HG03039 (cell line): ENCODE results near the gene IGHMBP2.

Experiments
- ATAC-seq: cut with Tn5 transposase; IDR thresholded peaks from one replicate; pipeline ENCODE4 v1.9.1; 2021; ENCODE audit warnings: mild to moderate bottlenecking, moderate library complexity; ENCODE audit not compliant: unreplicated experiment

The IGHMBP2 gene

DNA sequence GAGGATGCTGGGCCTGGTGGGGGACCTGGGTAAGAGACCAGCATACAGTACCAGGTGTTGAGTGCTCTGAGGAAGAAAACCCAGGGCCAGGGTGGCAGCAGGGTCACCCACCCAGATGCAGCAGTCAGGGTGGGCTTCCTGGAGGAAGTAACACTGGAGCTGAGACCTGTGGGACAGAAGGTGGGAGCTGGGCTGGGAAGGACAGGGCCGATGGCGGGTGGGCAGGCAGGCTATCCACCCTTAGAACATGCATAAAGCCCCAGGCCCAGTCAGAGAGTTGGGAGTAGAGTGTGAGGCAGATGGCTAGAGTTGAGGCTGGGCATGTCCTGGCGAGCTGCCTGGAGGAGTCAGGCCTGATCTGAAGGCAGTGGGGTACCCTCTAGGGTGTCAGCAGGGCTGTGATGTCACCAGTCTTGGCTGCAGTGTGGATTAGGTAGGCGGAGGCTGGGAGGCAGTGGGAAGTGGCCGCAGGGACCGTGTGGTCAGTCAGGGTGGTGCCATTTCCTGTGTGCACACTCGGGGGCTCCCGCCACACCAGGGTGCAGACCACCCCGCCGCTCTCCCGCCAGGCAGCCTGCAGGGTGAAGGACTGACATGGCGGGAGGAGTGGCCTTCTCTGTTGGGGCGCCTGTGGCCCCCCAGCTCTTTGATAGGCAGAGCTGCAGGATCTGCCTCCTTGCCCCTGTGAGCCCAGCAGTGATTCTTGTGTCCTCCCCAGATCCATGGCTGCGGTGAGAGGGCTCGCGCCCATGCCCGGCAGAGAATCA, 35.3 kb downstream of the IGHMBP2 start:
- no peak for ATAC-seq

DNA sequence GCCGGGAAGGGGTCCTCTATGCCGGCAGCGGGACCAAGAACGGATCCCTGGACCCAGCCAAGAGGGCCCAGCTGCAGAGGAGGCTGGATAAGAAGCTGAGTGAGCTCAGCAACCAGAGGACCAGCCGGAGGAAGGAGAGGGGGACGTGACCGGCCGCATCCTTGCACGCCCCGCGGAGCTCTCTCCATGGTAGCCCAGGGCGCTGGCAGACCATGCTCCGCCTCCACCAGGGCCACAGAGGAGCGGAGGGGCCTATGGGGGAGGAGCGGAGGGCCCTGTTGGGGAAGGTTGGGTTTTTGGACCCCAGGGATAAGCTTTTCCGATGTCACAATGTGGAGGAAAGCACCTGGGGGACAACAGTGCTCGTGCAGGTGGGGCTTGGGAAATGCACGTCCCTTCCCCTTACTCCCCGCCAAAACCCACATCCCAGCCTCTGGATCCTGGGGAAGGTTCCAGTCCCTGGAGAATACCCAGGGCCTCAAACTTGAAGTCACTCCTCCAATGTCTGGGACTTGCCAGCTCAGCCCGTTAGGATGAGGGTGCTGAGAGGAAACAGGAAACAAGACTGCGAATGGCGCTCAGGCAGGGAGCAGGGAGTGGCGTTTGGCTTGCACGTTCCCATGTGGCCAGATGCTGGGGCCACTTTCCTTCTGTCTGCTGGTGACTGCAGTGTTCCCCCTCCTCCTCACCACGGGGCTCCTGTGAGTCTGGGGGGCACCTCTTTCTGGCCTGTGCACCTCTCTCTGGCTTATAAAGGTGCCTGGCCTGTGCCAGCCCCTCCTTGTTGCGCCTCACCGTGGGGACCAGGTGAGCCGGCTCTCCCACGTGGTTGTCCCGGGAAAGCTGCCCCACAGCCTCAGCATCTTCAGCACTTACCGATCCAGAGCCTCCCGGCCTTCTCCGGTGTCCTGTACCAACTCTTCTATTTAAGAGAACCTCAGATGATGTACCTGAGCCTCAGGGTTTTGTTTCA, 36.2 kb downstream of the IGHMBP2 start:
- no peak for ATAC-seq

DNA sequence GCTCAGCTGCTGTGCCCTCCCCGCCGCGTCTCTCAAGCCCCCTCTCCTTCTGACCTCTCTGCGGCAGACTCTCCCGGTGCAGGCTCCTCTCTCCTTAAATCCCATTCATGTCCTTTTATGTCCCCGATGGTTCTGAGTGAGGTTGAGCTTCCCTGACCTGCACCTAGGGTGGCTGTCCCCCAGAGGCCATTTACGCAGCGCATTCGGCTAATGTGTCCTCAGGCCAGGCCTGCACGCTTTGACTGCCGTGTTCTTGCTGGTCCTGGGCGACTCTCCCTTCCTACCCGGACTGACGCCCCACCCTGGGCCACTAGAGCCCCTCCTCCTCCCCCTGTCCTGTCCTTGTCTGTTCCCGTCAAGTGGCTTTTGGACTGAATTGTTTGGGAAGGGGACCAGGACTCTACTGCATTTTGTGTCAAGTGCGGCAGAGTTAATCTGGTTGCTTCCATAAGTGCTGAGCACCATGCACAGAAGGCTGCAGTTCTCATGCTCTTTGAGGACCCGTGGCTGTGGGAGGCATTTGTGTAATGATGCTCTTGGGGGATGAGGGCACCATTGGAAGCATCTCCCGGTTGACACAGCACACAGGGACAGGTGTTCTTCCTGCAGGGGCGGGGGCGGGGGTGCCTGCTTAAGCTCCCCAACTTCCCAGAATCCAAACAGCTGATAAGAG, 37.1 kb downstream of the IGHMBP2 start:
- ATAC-seq = no peak

DNA sequence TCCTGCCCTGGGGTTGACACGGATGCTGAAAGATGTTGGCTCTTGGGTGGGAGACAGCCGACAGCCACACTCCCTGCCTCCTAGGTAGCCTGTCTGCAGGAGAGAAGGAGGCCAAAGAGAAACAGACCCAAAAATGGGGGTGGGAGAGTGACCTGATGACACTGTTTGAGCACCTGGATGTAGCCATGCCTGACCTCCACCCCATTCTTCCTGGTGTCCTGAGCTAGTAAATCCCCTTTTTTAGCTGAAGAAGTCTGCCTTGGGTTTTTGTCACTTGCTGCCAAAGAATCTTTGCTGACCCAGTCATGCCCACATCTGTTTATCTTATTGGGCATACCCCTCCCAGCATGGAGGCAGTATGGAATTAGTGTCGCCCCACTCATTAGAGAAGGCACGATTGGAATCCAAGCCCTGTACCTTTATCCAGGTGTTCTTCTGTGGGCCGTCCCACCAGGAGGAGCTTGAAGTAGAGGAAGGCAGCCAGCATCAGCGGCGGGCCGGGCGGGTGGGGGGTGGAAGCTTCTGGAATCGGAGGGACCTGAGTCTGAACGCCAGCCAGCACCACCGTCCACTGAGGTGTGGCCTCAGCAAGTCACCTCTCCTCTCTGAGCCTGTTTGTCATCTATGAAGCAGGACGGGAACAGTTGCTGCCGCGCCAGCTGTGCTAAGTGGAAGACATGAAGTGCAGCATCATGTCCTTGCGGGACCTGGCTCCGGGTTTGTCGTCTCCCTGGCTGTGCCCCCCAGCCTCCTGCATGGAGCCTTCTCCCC, 37.8 kb downstream of the IGHMBP2 start:
- no peak for ATAC-seq

DNA sequence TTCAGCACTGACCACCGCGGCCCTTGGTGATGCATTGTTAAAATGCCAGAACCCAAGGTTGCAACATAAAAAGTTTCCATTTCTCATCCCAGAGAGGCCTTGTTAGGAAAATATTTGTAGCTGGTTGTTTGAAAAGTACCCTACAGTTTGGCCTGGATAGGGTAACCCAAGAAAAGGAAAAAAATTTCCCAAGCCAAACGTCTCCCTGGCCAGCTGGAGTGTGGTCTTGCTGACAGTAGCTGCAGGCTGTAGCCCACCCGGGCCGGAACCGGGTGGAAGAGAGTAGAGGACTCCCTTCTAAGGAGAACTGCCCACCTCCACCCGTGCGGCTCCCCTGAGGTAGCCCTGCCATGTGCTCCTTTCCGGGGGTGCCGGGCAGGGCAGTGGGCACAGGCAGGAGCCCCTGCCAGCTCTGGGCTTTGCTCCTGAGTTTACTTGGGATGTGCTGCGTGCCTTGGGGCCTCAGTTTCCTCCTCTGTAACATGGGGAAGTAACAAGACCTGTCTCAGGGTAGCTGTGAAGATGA, 38.5 kb downstream of the IGHMBP2 start:
- ATAC-seq = no peak

DNA sequence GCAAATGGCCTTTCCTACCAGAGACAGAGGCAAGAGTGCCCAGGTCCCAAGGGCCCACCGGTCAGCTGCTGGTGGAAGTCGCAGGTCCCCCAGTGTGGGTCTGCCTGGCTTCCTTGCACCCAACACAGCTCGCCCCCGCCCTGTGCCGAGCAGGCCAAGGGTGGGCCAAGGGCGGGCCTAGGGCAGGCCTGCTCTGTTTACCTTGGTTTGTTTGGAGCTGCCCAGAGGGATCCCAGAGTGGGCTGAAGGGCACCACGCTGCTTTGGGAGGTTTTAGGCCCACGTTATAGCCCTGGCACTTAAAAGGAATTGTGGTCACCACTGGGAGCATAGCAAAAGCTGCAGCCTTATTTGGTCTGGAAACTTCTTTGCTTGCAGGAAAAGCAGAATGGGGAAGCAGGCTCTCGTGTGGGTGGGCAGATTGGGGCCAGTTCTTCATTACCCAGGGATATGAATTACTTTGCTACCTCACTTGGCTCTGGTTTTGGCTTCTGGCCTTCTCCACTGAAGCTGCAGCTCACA, 39.1 kb downstream of the IGHMBP2 start:
- no peak for ATAC-seq

DNA sequence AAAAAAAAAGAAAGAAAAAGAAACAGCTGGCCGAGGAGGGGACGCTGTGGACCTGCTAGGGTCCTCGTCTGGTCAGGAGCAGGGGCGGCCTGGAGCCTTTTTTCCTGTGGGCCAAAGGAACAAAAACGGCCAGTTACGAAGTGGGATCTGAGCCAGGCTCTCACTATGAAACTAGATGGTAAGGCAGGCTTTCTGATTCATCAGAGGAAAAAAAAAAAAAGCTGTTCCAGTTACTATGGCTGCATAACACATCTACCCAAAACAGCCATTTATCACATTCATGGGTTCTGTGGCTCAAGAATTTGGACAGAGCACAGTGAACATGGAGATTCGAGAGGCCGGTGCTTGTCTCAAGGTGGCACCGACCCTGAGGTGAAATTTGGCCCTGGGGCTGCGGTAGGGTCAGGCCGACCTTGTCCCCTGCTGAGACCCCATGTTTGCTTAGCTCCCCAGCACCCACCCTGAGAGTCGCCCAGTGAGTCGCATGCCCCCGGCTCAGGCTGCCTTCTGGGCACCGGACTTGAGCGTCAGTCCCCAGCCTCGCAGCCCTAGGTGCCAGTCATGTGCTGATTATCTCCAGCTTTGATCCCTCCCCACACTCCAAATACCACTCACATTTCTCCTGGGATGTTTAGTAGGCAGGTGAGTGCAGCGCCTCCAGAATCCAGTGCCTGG, 42.9 kb downstream of the IGHMBP2 start:
- ATAC-seq = no peak

DNA sequence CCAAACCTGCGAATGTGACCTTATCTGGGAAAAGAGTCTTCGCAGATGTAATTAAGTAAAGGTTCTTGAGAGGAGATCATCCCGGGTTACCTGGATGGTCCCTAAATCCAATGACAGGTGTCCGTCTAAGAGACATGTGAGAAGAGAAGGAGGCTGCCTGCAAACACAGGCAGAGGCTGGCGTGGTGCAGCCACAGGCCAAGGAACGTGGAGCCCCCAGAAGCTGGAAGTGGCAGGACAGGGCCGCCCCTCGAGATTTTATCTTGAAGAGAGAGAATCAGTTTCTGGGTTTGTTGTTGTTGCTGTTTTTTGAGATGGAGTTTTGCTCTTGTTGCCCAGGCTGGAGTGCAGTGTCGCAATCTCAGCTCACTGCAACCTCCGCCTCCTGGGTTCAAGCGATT, 43.5 kb downstream of the IGHMBP2 start:
- no peak for ATAC-seq

DNA sequence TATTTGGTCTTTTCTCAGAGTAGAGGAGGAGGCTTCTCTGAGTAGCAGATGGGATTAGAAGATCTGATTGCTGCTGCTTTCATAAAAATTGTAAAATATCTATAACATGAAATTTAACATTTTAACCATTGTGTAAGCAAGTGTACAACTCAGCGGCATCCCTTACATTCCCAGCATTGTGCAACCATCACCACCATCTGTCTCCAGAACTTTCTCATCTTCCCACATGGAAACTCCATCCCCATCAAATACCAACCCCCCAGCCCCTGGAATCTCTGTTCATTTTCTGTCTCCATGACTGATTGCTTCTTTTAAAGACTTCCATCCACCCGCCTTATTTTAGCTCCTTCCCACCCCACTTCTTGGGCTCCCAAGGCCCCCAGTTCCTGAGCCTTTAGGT, 44.8 kb downstream of the IGHMBP2 start:
- no peak for ATAC-seq

DNA sequence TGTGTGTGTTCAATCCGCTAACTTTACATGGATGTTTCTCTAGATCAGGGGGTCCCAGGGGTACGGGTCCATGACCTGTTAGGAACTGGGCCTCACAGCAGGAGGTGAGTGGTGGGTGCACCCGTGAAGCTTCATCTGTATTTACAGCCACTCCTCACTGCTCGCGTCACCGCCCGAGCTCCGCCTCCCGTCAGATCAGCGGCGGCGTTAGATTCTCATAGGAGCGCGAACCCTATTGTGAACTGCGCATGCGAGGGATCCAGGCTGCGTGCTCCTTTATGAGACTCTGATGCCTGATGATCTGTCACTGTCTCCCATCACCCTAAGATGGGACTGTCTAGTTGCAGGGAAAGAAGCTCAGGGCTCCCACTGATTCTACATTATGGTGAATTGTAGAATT, 45.2 kb downstream of the IGHMBP2 start:
- no peak for ATAC-seq

DNA sequence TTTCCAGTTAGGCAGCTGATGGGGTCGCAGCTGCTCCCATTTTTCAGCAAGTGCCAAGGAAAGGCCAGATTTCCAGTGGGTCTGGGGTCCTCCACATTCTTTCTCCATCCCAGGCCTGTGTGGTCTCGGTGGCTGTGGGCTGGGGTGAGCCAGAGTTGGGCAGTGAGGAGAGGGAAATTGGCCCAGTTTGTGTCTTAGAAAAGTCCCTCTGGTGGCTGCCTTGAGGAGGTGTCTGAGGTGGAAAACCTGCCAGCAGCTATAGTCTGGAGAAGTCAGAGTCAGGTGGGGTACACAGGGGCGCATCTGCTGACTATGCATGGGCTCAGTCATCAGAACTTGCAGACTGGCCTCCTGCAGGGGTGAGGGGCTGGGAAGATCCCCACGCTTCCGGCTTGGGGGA, 46.6 kb downstream of the IGHMBP2 start:
- no peak for ATAC-seq

DNA sequence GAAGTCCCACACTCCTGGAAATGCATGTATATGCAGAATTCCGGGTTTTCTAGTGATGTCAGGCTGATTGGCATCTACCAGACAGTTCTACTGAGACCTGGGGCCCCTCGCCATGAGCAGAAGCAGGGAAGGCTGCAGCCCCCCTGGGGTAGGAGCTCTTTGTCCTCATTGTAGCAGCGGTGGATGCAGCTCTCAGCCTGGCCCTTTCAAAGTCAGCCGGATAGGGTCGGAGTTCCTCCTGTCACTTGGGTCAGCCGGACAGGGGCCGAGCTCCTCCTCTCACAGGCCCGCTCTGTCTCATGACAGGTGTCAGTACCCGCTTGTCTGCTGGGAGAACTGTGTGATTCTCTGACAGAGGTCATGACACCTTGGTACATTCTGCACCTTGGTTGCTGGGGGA, 47.1 kb downstream of the IGHMBP2 start:
- ATAC-seq = no peak

DNA sequence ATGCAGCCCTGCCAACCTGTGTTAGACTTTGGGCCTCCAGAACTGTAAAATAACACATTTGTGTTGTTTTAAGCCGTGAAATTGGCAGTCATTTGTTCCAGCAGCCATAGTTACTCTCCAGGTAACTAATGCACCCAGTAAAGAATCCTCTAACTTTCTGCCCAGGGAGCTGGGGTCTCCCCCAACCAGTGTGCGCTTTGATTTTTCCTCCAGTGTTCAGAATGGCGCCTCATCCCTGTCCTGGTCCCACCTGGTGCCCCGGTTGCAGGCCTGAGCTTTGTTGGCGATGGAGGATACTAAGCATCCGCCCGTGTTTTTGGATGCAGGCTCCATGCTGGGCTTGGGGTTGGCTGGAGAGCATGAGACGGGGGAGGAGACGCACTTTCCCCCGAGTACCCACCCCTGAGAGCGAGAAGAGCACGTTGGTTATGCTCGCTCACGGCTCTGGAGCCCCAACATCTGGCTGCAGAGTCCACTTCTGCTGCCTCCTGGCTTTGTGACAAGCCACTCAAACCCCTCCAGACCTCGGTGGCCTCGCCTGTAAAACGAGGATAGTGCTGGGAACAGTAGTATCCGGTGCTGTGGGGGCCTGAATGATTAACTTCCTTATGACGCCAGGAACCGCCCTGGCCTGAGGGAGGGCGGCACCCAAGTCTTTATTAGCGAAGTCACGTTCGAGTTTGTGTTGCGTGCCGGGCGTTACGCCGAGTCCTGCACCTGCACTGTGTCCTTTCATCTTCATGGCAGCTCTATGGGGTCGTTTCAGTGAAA, 51.3 kb downstream of the IGHMBP2 start:
- ATAC-seq = no peak

DNA sequence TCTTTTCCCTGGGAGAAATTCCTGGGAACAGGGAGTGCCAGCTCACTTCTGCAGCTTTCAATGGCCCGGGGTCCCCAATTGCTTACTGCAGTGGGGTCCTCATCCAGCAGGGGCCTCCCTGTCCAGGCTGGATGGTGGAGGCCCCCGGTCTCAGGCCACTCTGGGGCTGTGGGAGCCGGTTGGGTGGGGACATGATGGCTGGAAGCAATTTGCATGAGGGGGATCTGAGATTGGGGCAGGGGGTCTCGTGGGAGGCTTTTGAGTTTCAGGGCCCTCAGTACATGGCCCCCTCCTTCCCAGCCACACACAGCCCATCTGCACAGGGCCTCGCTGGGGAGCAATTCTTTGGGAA, 51.9 kb downstream of the IGHMBP2 start:
- ATAC-seq = no peak

DNA sequence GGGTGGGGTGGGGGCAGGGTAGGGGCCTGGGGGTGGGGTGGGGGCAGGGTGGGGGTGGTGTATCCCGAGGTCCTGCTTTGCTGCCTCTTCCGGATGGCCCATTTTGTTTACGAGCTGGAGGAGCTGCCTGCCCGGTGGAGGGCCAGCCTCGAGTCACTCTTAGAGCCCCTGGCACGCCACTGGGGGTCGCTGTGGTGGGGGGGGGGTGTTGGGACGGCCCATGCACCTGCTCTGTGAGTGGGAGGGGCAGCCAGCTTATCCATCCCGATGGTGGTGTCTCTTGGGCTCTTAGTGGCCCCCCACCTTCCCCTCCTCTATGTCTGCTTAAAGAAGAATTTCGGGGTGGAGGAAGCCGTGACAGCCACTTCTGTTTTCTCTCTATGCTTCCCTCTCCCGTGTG, 52.5 kb downstream of the IGHMBP2 start:
- no peak for ATAC-seq

DNA sequence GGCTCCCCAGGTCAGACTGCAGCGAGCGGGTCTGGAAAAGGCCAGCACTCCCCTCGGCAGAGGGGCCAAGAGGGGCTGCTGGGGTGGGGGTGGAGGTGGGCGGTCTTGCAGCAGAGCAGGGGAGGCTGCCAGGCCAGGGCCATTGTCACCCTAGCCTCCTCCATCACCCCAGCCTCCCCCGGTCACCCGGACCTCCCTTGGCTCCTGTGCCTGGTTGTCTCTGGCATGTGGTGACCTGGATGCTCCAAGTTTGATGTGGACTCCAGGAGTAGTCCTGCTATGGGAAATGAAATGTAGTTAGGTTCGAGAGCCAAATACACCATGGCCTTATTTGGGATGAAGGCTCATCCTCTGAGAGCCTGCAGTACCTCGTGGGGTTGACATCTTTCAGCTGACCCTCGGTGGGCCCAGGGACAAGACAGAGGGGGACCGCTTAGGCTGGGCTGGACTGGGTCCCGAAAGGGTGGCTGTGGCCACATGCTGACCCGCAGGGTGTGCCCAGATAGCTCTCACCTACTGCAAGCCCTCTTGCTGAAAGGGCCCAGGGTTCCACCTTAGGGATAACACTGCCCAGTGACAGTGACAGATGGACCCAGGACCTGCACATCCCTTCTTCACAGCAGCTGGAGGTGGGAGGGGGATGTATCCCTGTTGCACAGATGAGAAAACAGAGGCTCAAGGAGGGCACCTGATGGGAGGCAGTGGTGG, 53.0 kb downstream of the IGHMBP2 start:
- no peak for ATAC-seq

DNA sequence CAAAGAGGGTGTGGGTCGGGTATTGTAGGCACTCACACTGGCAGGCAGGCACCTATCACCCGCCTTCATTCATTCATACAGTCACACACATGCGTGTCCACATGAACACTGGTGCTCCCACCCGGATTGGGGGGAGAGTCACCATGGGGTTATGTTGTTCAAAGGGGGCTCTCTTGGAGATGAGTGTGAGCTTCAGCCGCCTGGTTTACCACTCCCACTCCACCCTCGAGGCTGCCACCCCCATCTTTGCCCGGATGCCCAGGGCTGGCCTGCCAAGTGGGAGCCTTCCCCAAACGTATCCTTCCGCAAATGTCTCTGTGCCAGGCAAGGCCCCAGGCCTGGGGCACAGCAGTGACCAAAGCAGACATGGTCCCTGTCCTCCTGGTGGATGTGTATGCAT, 54.5 kb downstream of the IGHMBP2 start:
- ATAC-seq = no peak

DNA sequence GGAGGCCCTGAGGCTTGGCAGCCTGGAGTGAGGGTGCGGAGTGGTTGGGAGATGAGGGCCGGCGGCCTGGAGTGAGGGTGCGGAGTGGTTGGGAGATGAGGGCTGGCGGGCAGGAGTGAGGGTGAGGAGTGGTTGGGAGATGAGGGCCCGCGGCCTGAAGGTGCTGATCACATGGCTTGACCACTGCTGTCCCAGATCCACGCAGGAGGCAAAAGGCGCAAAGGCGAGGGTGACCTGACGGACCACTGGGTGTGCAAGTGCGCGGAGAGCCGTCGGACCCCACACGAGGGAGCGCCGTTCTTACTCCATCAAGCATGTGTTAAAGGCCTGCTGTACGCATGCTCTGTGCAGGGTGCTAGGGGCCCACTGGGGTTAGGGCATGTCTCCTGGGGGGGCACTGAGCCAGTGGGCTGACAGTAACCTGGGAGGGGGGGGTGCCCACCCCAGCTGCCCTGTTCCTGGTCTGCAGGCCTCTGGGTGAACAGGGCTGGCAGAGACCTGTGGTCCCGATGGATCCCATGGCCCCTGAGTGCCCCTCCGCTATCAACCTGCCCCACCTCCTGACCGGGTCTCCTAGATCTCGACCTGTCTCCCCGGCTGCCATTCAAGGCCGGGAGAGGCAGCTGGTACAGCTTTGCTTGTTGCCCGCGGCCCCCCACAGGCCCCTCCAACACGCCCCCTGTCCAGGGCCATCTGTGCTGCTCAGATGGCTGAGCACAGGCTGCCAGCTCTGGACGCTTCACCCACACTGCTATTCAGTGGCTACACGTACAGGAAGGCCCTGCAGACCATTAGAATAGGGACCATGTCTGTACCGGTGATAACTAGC, 56.0 kb downstream of the IGHMBP2 start:
- ATAC-seq = no peak
